ENCODE data around the gene BCAR3. TPM values are rescaled to one million over a fixed set of nuclear protein-coding genes. Genes with fewer than 3 reads are reported as not detected.

Gene BCAR3
- total and polyA plus RNA-seq, 2 of the 4 experiments (the other 2 are of a cell fraction), result 41.4 to 46.4 TPM

- Histone ChIP-seq H3K4me2 (ENCODE audit: low read depth, low read length) (no peak overlapping the region), H3K27ac (ENCODE audit: insufficient read depth, low read length) (peak overlapping the region; percentile 24; the same call in 1 of the 2 replicates), H3K79me1 (ENCODE audit: low read depth in 1 of 2, low read length in 2 of 2) (peaks cover 23 to 68% of the 10 kb centered on the region in 2 experiments), H3K56ac (ENCODE audit: extremely low read depth, insufficient read depth, low read length) (no peak overlapping the region), H3K4me3 (ENCODE audit: insufficient read depth, low read depth, low read length) (no peak overlapping the region), H4K8ac (ENCODE audit: low read depth in 2 of 2, low read length in 2 of 2) (no peak overlapping the region), H2BK120ac (ENCODE audit: low read depth, low read length) (no peak overlapping the region), H2BK5ac (ENCODE audit: low read depth, low read length, poor library complexity, severe bottlenecking) (peak overlapping the region; percentile 18), H2AK9ac (replicated peaks; ENCODE audit: low read depth, low read length, poor library complexity) (peak overlapping the region; percentile 84), H3K4ac (ENCODE audit: low read depth, low read length) (peak overlapping the region; percentile 39; the same call in 1 of the 2 replicates), H2BK15ac (ENCODE audit: low read depth, low read length) (no peak overlapping the region), H3K9me3 (ENCODE audit: control insufficient read depth, insufficient read depth, low read length) (no peaks in the 10 kb centered on the region), H2AFZ (replicated peaks; ENCODE audit: low read length, poor library complexity) (peak overlapping the region; percentile 67), H4K20me1 (ENCODE audit: insufficient read depth, low read length) (peaks cover 26% of the 10 kb centered on the region), H3K36me3 (ENCODE audit: control insufficient read depth, insufficient read depth, low read length) (peaks cover 42% of the 10 kb centered on the region), H2AK5ac (ENCODE audit: low read depth, low read length) (peak overlapping the region; percentile 17; the same call in 1 of the 2 replicates), H3K4me1 (ENCODE audit: control insufficient read depth, insufficient read depth, low read length) (peaks cover 10% of the 10 kb centered on the region), H4K5ac (ENCODE audit: low read depth, low read length) (no peak overlapping the region), H3K23ac (ENCODE audit: low read depth, low read length) (no peak overlapping the region), H3K27me3 (ENCODE audit: control insufficient read depth, insufficient read depth, low read length) (no peaks in the 10 kb centered on the region), H3K14ac (replicated peaks; ENCODE audit: low read depth, low read length) (no peak overlapping the region), H3K18ac (ENCODE audit: low read depth, low read length) (no peak overlapping the region), H4K91ac (ENCODE audit: insufficient read depth, low read depth, low read length) (no peak overlapping the region), H2BK20ac (ENCODE audit: low read depth, low read length) (peak overlapping the region; percentile 47), H3K9me1 (ENCODE audit: insufficient read depth, low read length) (peaks cover 17% of the 10 kb centered on the region), H3K9ac (ENCODE audit: low read depth, low read length) (no peak overlapping the region)
- POLR2A ChIA-PET (ENCODE audit: unreplicated experiment), result no interaction called here
- dilution Hi-C loops (cut with HindIII; ENCODE audit: low sequenced_read_pairs, unreplicated experiment), result no loop called here
- intact Hi-C loops (cut with micrococcal nuclease), result no loop called here
- in situ Hi-C loops (cut with MboI; ENCODE audit: low sequenced_read_pairs), result loop anchor here (25.0 kb wide), 1 partner anchor 105 kb away; no protein-coding TSS in a partner anchor
- CTCF ChIA-PET, result no interaction called here
- DNase-seq (peak; percentile 98), ATAC-seq (ENCODE audit: low read depth) (peak; percentile 94)
- no TSS peak for BruUV-seq (replicated peaks)
- 67% methylated on average over 3 of the region's 15 CpGs; no CpG with 5 or more reads in 1 of the 2 experiments for WGBS, 2 experiments (ENCODE audit: extremely low coverage in 2 of 2, insufficient read length in 1 of 2)
- TF ChIP-seq NFE2L2 (IDR thresholded peaks at IDR 0.05; ENCODE audit: low read depth, low read length) (no peak), FOS (IDR thresholded peaks at IDR 0.05; ENCODE audit: low read depth, low read length) (peak; percentile 95), CEBPB (IDR thresholded peaks at IDR 0.05; ENCODE audit: low read depth, low read length) (peak; percentile 68), CHD1 (IDR thresholded peaks at IDR 0.05; ENCODE audit: low read depth, low read length) (no peak), RAD21 (IDR thresholded peaks at IDR 0.05; ENCODE audit: low read length) (peak; percentile 14; the same call in 1 of the 2 replicates), ELK1 (IDR thresholded peaks at IDR 0.05; ENCODE audit: borderline replicate concordance, low read depth, low read length) (no peak), MAFK (IDR thresholded peaks at IDR 0.05; ENCODE audit: low read depth, low read length) (no peak), USF2 (IDR thresholded peaks at IDR 0.05; ENCODE audit: low read depth, low read length) (peak; percentile 85), SMC3 (IDR thresholded peaks at IDR 0.05; ENCODE audit: low read depth, low read length) (peak; percentile 16; the same call in 1 of the 2 replicates), MXI1 (IDR thresholded peaks at IDR 0.05; ENCODE audit: borderline replicate concordance, low read depth, low read length) (peak; percentile 97), BHLHE40 (IDR thresholded peaks at IDR 0.05; ENCODE audit: low read depth, low read length) (peak; percentile 51; the same call in 1 of the 2 replicates), POLR2A (IDR thresholded peaks at IDR 0.05; ENCODE audit: low read depth, low read length) (no peak), RCOR1 (IDR thresholded peaks at IDR 0.05; ENCODE audit: insufficient replicate concordance, low read length) (no peak), CTCF (conservative IDR thresholded peaks at IDR 0.05; ENCODE audit: low read depth, low read length) (no peak), RFX5 (IDR thresholded peaks at IDR 0.05; ENCODE audit: low read depth, low read length) (no peak)
Observed at GRCh38 chr1:93567255-93567918, 114.2 kb downstream of the BCAR3 start.

Measured in IMR-90 (cell line).